Lung microvascular endothelial cell (primary cell): ENCODE data around the gene SKAP1. TPM values are rescaled to one million over a fixed set of nuclear protein-coding genes. Genes with fewer than 3 reads are reported as not detected.
"Not testable (repeated sequence)": the region's sequence is repeated elsewhere in the genome, so short reads cannot be mapped to it uniquely, and the experiment has no call there.

ENCODE experiments used
- DNase-seq, 2 donors: peaks; one replicate each; pipeline versions ENCODE4 v3.0.0 to v3.0.0-alpha.2; 2010; ENCODE audit warnings: low read depth in 2 of 2
- total RNA-seq: library from RNA; depleted of rRNA; stranded (reverse); fragments of >200 nt; gene quantifications from 2 replicates; pipeline ENCODE4 v1.2.1, GENCODE V29; 2014

The SKAP1 gene
- total RNA-seq, 1 donor from 2014 or later, result not detected

DNA sequence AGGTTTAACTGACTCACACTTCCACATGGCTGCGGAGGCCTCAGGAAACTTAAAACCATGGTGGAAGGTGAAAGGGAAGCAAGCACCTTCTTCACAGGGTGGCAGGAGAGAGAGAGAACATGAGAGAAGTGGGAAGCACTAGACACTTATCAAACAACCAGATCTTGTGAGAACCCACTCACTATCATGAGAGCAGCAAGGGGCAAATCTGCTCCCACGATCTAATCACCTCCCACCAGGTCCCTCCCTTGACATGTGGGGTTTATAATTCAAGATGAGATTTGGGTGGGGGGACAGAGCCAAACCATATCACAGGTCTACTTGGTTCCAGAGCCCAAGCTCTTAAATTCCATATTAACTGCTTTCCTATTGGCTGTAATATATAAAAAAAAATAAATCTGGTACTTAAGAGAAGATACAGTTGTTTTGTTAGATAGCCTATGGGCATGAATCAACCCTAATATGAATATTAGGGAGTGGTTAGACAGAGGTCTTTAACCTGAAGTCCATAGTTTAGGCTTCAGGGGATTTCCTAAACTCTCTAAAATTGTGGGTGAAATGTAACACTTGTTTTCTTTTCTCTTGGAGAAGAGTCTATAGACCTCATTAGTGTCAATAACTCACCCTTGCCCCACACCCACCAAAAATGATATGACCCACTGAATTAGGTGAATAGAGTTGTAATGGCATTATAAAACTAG is 56.7 kb downstream of the SKAP1 start:
- no peak for DNase-seq

DNA sequence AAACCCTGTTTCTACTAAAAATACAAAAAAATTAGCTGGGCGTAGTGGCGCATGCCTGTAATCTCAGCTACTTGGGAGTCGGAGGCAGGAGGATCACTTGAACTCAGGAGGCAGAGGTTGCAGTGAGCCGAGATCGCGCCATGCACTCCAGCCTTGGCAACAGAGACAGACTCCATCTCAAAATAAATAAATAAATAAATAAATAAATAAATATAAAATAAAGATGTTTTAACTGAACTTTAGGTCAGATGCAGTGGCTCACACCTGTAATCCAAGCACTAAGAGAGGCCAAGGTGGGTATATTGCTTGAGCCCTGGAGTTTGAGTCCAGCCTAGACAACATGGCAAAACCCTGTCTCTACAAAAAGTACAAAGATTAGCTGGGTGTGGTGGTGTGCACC is 61.0 kb downstream of the SKAP1 start:
- not testable (repeated sequence) for DNase-seq

- no peak for DNase-seq
These were observed 61.6 kb downstream of the SKAP1 start for GRCh38 chr17:48368352-48368908.

GRCh38 chr17:48363161-48363560 is 66.9 kb downstream of the SKAP1 start:
- DNase-seq, result no peak

DNA sequence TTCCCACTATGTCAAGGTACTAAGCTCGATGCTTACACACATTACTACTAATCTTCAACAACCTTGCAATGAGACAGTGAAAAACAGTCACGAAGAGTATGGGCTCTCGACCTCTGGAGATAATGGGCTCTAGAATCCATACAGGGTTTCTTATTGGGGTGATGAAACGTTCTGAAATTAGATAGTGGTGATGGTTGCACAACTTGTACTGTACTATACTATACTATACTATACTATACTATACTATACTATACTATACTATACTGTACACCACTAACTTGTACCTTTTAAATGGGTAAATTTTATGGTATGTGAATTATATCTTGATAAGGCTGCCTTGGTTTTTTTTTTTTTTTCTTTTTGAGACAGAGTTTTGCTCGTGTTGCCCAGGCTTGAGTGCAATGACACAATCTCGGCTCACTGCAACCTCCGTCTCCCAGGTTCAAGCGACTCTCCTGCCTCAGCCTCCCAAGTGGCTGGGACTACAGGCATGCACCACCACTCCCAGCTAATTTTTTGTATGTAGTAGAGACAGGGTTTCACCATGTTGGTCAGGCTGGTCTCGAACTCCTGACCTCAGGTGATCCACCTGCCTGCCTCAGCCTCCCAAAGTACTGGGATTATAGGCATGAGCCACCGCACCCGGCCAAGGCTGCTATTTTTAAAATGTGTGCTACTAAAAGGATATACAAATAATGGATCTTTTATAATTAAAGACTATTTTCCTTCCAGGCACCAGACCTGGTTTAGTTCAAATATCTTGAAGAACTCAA is 69.0 kb downstream of the SKAP1 start:
- DNase-seq, result not testable (repeated sequence)

GRCh38 chr17:48357779-48358602 is 72.0 kb downstream of the SKAP1 start:
- DNase-seq, result no peak

DNA sequence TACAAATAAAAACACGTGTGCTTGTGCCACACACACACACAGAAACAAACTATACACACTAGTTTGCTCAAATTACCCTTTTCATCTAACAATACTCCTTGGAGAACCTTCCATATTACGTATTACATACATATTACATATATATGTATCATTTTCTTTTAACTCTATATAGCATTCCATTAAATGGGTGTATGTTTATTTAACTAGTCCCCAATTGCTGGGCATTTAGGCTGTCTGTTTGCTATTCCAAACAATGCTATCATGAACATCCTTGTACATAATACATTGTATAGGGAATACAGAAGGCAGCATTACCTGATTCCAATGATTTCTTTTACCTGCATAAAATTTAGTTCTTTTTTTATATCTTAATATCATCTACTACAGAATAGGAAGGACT is 73.1 kb downstream of the SKAP1 start:
- no peak for DNase-seq

- no peak for DNase-seq
These were observed 77.4 kb downstream of the SKAP1 start for GRCh38 chr17:48352630-48353029.

DNA sequence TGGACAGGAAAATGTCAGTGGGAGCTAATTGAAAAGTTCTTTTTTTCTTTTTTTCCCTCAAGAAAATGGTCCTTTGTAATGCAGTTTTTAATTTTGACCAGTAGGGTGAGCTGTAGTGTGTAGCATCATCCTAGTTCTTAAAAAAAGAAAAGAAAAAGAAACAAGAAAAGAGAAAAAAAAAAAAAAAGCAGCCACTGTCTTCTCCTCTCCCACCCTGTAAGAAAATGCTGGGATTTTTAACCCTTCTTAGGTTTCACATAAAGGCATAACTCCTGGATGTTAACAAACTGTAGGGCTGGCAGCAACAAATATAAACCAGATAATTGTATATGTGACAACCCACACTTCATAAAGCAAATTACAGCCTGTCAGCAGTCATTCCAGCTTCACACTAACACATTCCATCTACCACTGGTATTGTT is 78.1 kb downstream of the SKAP1 start:
- peak; percentile 48 to 57 for DNase-seq

DNA sequence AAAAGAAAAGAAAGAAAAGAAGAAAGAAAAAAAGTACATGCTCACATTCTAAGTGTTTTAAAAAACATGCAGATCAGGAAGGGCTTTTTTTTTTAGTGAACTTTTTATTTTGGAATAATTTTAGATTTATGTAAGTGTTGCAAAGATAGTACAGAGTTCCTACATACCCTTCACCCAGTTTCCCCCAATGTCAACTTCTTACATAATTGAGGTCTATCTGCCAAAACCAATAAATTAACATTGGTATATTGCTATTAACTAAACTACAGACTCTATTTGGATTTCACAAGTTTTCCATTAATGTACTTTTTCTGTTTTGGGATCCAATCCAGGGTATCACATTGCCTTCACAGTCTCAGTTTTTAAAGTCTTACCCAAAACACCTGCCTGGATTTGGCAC is 81.7 kb downstream of the SKAP1 start:
- DNase-seq, result no peak

GRCh38 chr17:48347177-48347576 is 82.8 kb downstream of the SKAP1 start:
- DNase-seq, result no peak

- DNase-seq, result no peak
These were observed 85.8 kb downstream of the SKAP1 start for GRCh38 chr17:48344251-48344650.

DNA sequence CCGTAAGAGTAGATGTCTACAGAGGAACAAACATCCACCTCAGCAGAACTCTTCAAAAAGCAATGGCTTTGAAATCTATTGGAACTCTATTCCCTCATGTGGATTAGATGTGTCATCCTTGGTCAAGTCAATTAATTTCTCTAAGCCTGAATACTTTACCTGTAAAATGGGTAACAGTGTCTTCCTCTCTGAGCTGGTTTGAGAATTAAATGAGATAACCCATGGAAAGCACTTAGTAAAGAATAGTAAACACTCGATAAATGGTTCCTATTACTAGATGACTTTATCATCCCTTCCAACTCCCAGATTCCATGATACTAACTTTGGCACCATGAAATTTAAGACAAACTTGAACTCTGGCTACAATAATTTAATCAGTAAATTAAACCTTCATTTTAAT is 89.1 kb downstream of the SKAP1 start:
- no peak for DNase-seq

- no peak for DNase-seq
These were observed 91.3 kb downstream of the SKAP1 start for GRCh38 chr17:48338720-48339119.

DNA sequence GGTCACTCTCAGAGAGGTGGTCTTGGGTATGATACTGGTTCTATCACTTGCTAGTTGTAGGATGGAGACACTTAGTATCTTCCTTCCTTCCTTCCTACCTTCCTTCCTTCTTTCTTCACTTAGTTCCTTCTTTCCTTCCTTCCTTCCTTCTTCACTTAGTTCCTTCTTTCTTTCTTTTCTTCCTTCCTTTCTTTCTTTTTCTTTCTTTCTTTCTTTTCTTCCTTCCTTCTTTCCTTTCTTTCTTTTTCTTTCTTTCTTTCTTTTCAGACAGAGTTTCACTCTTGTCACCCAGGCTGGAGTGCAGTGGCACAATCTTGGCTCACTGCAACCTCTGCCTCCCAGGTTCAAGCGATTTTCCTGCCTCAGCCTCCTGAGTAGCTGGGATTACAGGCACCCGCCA is 92.1 kb downstream of the SKAP1 start:
- DNase-seq, result not testable (repeated sequence)

- DNase-seq, result no peak
These were observed 93.0 kb downstream of the SKAP1 start for GRCh38 chr17:48336986-48337385.

- peak; percentile 60 to 62 for DNase-seq
These were observed 94.0 kb downstream of the SKAP1 start for GRCh38 chr17:48335858-48336500.

- DNase-seq, result no peak
These were observed 94.7 kb downstream of the SKAP1 start for GRCh38 chr17:48335146-48335784.

GRCh38 chr17:48333034-48333530 is 96.9 kb downstream of the SKAP1 start:
- DNase-seq, result no peak

- DNase-seq, result no peak
These were observed 99.1 kb downstream of the SKAP1 start for GRCh38 chr17:48330887-48331286.

DNA sequence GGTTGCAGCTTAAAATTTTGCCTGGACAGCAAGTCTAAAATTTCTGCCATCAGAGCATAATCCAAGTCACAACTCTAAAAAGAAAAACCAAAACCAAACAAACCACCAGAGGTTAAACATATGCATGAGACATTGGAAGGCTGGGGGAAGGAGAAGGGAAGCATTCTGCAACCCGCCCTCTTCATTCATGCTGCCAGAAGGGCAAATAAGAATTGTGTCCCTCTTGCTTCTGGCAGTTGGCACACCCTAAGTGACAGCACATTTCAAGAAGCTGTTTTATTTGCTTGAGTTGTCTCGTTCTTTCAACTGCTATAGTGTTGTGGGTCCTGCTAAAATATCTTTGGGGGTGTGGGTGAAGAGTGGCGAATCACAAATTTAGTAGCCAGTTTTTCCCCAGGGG is 99.6 kb downstream of the SKAP1 start:
- no peak for DNase-seq
